Fibroblast of mammary gland (primary cell): ENCODE measurements around the gene FANCF.
A peak's percentile ranks its signal among the peaks of the same experiment; 100 is the strongest.

Experiments
- DNase-seq: peaks from one replicate; pipeline ENCODE4 v3.0.0-alpha.2; 2010; ENCODE audit warnings: low read depth
- H3K4me3 ChIP-seq: 2 replicates; pipeline ENCODE4 v1.5.1; 2011; ENCODE audit warnings: low read depth, mild to moderate bottlenecking, low read length, moderate library complexity; ENCODE audit not compliant: control insufficient read depth
- TF ChIP-seq, protein P1 (sequence below): conservative IDR thresholded peaks from 2 replicates; pipeline ENCODE4 v1.5.1; 2011; ENCODE audit warnings: low read depth, low read length, inconsistent platforms; ENCODE audit not compliant: control insufficient read depth, insufficient read depth

FANCF gene

GRCh38 chr11:22640862-22641261 is 15.2 kb upstream of the FANCF start:
- TF ChIP-seq, protein P1, sequence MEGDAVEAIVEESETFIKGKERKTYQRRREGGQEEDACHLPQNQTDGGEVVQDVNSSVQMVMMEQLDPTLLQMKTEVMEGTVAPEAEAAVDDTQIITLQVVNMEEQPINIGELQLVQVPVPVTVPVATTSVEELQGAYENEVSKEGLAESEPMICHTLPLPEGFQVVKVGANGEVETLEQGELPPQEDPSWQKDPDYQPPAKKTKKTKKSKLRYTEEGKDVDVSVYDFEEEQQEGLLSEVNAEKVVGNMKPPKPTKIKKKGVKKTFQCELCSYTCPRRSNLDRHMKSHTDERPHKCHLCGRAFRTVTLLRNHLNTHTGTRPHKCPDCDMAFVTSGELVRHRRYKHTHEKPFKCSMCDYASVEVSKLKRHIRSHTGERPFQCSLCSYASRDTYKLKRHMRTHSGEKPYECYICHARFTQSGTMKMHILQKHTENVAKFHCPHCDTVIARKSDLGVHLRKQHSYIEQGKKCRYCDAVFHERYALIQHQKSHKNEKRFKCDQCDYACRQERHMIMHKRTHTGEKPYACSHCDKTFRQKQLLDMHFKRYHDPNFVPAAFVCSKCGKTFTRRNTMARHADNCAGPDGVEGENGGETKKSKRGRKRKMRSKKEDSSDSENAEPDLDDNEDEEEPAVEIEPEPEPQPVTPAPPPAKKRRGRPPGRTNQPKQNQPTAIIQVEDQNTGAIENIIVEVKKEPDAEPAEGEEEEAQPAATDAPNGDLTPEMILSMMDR: no peak
- DNase-seq: no peak
- no peak overlapping the region for H3K4me3 ChIP-seq

DNA sequence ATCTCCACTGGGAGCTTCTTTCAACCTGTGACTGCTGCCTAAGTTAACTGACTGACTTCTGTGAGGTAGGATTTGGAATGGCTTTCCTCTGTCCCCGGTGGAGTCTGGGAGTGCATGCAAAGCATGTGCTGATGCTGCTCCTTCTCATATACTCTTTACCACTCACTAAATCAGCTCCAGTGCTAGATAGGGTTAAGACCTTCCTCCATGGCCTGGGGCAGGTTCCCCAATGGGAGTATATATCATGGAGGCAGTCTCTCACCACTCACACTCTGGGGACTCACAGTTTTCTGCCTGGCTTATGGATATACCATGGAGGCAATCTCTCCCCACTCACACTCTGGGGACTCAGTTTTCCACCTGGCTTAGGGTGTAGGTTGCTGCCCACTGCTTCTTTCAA is 10.1 kb upstream of the FANCF start:
- no peak overlapping the region for H3K4me3 ChIP-seq
- TF ChIP-seq, protein P1: no peak
- DNase-seq: no peak

DNA sequence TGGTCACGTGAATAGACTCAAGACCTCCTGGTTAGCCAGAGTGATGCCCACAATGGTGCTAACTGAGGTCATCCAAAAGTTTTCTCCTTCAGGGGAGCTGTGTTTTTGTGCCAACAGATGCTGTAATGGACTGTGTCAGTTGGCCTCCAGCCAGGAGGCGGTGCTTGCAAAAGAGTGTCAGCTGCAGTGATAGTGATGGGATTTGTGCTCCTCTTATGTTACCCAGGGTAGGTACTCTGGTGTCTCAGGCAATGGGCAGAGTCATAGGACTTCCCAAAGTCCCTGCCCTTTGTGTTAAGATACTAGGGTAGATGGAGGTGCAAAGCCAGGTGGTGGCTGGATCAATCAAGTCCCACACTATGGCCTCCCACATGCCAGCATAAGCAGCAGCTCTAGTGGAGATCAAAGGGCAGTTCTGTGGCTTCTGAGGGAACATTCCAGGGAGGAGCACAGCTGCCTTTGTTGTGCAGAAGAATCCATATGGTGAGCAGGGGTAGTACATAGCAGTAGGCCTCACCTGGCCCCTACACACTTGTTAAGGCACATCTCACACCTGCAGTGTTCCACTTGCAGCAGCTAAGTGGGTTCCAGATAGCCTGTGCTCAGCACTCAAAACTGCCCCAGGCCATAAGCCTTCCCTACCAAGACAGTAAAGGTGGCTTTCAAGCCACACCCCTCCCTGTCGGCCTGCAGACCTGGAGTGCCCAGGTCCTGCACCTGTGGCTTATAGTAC is 9.4 kb upstream of the FANCF start:
- H3K4me3 ChIP-seq: no peak overlapping the region
- TF ChIP-seq, protein P1: no peak
- DNase-seq: peak; percentile 61

- DNase-seq: no peak
- TF ChIP-seq, protein P1: no peak
- no peak overlapping the region for H3K4me3 ChIP-seq
These were observed 7.8 kb upstream of the FANCF start for GRCh38 chr11:22633354-22633902.

- TF ChIP-seq, protein P1: no peak
- no peak for DNase-seq
- H3K4me3 ChIP-seq: no peak overlapping the region
These were observed 1.8 kb upstream of the FANCF start for GRCh38 chr11:22627421-22627820.

- TF ChIP-seq, protein P1: no peak
- H3K4me3 ChIP-seq: no peak overlapping the region
- no peak for DNase-seq
These were observed 1.1 kb upstream of the FANCF start for GRCh38 chr11:22626573-22627239.
